HG02870 (cell line): ENCODE measurements around the gene PGAM2.
A peak's percentile ranks its signal among the peaks of the same experiment; 100 is the strongest.

ENCODE experiments used
- ATAC-seq: cut with Tn5 transposase; IDR thresholded peaks from one replicate; pipeline ENCODE4 v1.9.1; 2021; ENCODE audit warnings: mild to moderate bottlenecking, moderate library complexity; ENCODE audit not compliant: unreplicated experiment

PGAM2 gene

DNA sequence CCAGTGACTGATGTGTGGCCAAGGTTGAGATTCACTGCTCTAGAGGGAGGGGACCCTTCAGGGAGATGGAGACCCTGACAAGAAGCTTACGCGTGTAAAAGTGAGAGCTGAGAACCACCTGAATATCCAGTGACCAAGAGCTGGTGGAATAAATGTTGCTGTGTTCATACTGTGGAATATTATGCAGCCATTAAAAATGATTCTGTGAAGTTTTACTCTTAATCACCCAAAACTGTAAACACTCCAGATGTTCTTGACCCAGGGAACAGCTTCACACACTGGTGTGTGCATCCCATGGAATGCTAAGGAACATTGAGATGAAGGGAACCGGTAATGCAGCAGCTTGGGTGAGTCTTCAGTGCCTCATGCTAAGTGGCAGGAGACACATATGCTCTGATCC lies 21.3 kb upstream of the PGAM2 start:
- no peak for ATAC-seq

DNA sequence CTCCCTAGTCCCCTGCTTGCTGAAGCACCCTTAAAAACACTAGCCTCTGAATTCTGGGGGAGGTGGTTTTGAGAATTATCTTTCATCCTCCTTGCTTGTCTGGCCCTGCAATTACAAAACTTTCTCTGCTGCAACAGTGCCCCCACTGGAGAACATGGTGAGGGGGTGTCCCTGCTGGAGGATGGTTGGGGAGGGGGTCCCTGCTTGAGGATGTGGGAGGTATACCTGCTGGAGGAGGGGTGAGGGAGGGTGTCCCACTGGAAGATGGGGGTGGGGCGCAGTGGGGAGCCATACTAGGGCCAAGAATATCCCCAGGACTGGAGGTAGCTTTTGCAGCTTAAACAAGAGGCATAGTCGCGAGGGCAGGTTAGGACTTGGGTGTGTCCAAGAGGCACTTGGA lies 20.2 kb upstream of the PGAM2 start:
- no peak for ATAC-seq

DNA sequence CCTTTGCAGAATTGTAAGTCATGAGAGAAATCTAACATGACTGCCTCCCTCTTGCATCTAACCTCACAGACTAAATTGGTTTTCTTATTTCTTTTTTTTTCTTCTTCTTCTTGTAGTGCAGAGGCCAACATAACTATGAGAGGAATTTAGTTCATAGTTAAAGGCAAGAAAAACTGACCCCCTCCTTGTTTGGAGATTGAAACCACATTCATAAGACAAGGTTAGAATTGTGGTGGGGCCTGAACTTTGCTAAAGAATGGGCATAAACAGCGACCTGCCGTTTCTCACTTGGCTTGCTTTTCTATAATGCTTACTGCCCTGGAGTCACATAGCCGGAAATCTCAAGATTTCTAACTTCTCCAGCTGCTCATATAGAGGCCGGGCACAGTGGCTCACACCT lies 19.3 kb upstream of the PGAM2 start:
- no peak for ATAC-seq

DNA sequence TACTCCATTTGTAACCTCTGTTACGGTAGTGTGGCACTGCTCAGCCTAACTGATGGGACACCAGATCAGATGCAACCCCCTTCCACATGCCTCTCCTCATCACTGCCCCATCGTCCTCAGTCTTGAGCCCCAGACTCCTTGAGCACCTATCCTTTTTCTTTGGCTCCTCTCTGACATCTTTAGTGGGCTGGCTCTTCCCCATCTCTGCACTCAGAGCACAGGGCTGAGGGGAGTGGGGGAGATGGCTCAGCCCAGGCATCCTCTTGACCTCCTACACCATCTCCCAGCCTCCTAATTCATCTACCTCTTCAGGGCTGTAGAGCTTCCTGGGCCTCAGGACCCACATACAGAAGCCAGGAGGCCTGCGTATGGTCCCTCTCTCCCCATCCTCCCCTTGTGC lies 18.4 kb upstream of the PGAM2 start:
- no peak for ATAC-seq

DNA sequence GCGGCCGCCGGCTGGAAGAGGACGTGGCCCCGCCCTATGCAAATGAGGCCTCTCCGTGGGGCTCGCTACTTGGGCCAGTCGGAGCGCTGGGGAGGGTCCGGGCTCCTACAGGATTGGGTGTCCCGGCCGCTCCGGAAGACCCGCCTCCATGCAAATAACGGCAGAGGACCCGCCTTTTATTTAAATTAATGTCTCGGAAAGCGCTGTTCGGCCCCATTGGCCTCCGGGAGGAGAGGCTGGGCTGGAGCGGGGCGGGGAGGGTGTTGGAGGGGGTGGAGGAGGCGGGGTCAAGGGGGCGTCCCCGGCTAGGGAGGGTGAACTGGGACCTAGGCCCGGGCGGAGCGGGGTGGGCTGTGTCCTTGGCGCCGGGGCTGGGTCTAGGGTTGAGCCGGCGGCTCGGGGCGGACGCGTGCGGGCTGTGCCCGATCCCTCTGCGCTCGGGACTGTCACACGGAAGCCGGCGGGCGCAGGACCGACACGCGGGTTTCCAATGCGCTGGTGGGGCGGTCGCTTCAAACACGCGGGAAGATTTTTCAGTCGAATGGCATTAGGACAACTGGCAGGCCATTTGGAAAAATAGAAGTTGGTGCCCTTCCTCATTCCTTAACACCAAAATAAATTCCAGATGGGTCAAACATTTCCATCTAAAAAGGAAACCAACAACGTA lies 17.3 kb upstream of the PGAM2 start:
- peak; percentile 91 for ATAC-seq

DNA sequence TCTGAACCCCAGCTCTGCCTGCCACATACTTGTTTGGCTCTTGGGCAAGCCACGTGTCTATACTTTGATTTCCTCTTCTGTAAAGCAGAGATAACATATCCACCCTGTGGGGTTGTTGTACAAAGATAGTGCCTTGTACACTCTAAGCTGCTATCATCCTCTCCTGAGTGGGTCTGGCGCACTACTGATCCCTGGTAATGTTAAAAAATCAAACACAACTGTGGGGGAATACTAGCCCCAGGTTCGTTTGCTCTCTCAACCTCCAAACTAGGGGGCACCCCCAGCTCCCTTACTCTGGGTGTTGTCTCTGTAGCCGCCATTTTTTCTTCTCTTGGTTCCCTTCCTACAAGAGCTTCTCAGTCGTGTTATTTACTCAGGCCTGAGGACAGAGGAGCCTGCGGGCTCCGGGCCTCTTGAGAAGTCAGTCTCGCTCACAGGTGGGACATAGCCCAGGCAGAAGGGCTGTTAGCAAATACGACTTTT lies 15.9 kb upstream of the PGAM2 start:
- no peak for ATAC-seq

DNA sequence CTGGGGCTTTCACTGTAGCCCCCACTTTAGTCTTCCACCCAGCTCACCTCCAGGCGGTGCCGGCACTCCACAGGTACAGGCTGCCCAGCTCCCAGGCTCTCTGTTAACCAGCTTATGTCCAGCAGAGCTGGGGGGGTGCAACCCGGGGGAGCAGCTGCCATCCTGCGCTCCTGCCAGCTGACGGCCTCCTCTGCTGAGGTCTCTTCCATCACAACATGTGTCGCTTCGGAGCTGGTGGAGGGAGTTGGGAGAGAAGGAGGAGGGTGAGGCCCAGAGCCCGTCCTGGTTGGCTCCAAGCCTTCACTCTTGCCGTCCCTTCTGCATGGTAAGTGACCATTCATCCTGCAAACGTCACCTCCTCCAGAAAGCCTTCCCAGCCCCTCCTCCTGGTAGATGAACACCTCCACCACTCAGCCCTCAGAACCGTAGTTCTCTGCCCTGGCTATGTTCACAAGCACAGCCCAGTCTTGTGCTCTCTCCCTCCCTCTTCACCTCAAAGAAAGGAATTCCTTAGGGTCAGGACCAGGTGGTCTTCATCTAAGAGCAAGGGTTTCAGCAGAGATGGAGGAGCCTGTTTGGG lies 15.4 kb upstream of the PGAM2 start:
- ATAC-seq = no peak

DNA sequence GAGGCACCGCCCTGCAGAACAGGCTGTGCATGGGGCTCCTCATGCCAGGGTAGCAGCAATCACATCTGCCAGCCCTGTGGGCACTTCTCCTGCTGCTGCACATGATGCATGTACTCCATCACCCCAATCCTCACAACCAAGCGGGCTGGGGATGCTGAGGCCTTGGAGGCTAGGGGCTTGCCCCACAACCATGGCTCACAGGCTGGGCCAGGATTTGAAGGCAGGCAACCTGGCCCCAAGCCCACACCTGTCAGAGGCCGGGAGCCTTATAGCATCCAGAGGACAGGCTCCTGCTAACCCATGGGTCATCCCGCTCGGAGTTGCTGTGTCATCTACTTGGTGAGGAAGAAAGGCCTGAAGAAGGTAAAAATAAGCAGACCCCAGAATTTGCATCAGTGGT lies 14.8 kb upstream of the PGAM2 start:
- ATAC-seq = no peak

DNA sequence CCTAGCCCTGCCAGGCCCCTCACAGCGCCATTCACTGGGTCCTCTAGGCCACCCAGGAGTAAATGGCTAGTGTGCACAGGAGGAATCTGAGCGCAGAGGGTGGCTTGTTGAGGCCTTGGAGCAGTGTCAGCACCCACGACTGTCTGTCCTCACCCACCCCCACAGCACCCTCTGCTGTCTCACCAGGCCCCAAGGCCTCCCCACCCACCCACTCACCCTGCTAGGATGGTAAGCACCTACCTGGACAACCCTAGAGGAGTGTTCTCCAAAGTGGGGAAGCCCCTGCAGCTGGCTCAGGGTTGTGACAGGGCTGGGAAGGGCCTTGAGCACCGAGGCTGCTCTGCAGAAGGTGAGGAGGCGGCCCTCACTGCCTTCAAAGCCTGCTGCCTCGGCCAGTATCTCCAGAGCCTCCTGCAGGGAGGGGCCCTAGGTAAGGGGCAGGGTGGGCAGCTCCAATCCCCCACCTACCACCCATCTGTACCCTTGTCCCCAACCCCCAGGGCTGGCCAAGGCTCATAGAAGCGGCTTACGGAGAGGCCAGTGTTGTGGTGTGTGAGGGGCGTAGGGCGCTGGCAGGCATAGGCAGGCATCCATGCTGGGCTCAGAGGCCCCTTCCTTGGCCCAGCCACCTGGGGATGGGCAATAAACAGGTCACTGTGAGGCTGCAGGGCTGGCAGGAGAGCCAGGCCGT lies 14.1 kb upstream of the PGAM2 start:
- ATAC-seq = no peak

DNA sequence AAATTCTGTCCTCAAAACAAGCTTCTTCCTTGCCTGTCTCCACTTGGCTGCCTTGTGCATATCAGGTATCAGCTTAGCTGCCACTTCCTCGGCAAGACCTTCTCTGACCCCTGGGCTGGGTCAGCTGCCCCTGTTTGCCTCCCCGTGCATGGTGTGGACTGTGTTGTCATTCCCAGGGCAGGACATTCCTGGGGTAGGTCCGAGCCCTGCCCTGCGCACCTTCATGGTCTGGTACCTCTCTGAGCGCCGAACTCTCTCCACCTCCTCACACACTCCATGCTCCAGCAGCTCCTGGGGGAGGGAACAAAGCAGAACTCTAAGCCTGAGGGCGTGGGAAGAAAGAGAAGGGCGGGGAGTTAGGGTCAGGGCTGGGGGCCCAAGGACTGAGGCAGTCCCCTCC lies 13.2 kb upstream of the PGAM2 start:
- no peak for ATAC-seq

DNA sequence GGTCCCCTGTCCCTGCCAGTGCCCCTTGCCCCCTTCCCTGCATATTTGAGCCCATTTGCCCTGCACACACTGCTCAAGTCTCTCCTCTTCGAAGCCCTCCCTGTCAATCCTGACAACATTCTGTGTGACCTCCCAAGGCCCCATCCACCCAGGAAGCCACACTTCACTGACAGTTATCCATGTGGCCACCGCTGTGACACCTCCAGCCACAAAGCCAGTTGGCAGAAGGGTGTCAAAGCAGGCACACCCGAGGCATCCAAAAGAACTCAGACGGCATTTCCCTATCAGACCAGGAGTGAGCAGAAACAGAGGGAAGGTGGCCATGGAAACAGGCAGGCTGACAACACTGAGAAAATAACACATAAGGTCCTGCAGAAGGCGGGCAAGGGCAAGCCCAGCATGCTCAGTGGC lies 12.3 kb upstream of the PGAM2 start:
- no peak for ATAC-seq

DNA sequence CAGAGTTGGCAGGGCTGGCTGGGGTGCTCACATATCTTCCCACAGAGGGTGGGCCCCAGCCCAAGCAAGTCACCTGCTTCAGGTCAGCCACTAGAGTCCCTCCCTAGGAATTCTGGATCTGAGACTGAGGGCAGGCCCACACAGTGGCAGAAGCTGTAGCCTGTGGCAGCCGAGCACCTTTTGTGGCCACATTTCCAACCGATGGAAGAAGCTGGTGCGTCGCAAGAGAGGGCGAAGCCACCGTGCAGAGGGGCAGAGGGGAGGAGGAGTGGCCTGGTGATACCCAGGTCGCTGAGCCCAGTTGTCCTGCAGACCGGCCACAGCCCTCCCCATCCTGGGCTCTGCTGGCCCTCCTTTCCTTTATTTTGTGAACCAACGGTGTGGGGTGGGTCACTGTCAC lies 11.7 kb upstream of the PGAM2 start:
- no peak for ATAC-seq

DNA sequence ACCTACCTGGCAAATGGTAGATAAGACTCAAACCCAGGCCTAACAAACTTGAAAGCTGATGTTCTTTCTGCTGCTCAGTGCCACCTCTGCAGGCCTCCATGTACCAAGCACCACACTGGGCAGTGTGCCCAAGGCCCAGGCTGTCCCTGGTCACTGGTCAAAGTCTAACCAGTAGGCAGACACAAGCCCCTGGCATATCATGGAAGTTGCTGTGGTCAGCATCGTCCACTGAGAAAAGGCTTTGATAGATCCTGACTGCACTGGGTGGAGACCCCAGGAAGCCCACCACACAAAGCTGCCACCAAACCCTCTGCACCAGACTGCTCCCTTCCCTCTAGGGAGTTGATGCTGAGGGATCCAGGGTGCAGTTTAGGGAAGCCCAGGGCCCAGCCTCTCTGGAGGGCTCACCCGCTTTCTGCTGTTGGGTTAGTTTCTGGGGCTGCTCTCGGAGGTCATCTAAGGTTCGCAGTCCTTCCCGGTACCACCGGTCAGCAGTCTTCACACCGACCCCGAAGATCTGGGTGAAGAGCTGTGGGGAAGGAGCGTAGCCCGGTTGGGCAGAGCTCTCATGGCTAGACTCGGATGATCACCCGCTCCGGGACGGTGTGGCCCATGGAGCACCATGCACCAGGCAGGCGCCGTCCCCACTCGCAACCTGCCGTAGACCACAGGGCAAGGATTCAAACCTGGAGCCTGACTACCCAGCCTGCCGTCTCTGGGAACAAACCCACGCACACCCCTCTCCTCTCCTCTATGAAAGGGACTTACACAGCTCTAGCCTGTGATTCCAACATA lies 10.9 kb upstream of the PGAM2 start:
- no peak for ATAC-seq

DNA sequence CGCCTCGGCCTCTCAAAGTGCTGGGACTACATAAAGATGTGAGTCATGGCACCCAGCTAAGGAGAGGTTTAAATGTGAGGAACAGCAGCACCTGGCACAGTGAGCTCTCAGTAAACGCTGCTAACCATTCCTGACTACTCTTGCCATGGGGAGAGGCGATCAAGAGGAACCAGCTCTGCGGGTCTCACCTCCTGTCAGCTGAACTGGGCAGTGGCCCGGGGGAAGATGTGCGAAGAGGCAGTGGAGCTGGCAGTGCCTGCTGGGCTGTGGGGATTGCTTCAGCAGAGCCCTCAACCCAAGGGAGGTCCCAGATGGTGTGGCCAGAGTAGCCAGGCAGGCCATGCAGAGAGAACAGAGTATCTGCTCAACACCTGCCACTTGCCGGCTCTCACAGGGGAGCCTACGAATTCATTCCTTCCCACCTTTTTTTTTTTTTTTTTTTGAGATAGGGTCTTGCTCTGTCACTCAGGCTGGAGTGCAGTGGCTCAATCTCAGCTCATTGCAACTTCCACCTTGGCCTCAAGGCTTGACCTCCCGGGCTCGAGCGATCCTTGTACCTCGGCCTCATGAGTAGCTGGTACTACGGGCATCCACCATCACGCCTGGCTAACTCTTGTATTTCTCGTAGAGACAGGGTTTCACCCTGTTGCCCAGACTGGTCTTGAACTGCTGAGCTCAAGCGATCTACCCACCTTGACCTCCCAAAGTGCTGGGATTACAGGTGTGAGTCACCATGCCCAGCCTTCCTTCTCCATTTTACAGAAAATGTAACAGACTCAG lies 10.1 kb upstream of the PGAM2 start:
- ATAC-seq = no peak

DNA sequence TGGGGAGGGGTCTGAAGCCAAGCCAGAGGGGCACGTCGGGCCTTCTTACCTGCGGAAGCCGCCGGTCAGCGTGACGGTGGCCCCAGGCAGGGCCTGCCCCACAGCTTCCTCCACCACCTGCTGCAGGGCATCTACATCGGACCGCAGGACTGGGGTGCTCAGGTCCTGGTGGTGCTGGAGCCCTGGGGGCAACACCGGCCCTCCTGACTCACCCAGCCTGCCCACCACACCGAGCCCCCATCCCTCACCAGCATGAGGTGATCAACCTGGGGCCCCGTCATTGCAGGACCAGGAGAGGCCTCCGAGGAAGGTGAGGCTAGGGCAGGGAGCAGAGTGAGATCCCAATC lies 9.0 kb upstream of the PGAM2 start:
- no peak for ATAC-seq

DNA sequence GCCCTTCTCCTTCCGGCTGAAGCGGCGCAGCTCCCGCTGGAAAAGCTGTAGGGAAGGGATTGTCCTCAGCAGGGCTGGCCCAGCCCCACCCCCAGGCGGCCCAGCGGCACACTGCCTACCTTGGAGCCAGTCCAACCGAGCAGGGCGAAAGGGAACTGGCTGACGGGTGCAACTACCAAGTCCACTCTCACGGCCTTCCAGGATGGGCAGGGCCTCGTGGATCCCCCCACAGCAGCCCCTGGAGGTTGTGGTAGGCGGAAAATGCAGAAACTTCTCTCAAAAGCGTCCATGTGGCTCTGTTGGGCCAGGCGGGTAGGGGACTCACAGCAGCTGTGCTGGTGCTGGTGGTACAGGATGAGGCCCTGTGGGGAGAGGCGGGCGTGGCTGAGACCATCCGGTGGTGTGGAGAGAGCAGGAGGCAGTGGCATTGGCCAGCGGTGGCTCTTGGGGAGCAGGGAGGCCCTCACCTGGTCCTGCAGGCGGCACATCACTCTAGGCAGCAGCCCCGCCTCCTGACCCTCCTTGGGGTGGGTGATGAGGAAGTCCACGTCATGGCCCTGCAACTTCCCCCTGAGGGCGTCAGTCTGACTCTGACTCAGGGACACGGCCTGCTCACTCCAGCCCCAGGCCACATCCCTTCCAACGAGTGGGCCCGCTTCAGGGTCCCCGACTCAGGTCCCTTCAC lies 8.4 kb upstream of the PGAM2 start:
- ATAC-seq = peak; percentile 74

DNA sequence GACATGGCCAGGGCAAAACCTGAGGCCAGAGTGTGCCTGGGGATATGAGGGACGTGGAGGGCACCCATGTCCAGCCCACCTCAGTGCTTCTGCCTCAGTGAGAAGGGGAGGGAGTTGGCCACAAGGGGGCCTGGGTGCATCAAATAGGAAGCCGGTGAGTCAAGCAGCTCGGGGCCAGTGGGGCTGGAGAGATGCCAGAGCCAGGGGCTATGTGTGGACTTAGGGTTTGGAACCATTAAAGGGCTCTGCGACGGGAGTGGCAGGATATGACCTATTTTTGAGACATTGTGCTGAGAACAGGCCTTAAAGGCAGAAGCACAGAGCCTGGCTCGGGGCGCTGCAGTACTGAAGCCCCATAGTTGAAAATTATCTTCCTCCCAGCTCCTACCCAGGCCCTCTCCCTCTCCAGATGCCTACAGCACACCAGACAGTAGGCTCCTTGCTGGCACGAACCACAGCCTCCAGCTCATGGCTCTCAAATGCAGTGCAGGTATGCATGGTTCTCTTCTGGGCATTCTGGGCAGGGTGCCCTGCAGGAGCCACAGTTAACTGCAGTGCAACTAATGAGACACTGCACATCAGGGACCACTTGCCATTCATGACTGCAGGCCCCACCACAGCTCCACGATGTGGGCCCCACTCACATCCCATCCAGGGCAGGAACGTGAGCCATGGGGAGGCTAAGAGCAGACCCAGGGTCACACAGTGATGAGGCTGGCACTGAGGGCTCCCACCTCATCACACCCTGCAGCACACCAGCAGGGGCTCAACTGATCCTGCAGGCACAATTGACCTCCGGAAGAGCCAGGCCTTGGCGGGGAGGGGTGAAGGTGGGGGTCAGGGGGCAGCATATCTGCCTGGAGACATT lies 7.2 kb upstream of the PGAM2 start:
- ATAC-seq = no peak

DNA sequence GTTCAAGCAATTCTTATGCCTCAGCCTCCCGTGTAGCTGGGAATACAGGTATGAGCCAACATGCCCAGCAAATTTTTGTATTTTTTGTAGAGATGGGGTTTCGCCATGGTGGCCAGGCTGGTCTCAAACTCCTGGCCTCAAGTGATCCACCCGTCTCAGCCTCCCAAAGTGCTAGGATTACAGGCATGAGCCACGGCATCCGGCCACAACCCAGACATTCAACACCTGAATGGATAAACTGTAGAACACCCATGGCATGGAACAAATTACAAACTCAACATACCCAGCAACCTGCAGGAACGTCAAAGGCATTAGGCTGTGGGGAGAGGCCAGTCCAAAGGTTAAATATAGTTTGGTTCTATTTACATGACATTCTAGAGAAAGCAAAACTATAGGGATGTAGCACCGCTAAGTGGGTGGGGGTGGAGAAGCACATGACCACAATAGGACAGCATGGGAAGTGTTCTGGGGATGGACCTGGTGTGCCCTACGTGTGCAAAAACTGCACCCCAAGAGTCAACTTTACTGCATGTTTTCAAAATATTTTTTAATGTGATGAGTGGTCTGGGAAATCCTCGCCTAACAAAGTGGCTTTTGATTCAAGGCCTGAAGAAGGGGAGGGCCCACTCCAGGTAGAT lies 6.5 kb upstream of the PGAM2 start:
- no peak for ATAC-seq

DNA sequence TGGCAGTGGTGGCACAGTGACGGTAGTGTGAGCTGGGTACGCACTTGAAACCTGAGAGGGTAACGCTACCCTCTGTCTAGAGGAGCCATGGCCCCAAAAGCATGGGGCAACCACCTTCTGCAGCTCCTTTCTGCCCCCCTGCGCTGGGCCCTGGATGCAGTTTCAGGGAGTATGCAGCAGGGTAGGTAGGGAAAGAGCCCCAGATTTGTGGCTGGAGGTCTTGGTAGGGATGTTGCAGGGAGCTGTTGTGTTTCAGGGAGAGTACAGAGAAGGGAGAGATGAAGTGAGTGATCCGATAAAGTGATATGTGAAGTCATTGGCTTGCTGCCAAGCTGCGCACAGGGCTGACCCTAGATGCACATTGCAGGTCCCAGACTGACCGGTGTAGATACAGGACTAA lies 2.7 kb upstream of the PGAM2 start:
- no peak for ATAC-seq
